IPS DF 4.7 (cell line): ENCODE measurements around the gene PTPRF.

ENCODE experiments used
- DNase-seq: peaks from one replicate; pipeline ENCODE4 v3.0.0-alpha.2; 2013; ENCODE audit warnings: low spot score; ENCODE audit errors: extremely low read depth

Gene PTPRF

GRCh38 chr1:43512681-43513080, 18.0 kb upstream of the PTPRF start:
- no peak for DNase-seq

GRCh38 chr1:43513471-43514173, 17.1 kb upstream of the PTPRF start:
- DNase-seq, result no peak

DNA sequence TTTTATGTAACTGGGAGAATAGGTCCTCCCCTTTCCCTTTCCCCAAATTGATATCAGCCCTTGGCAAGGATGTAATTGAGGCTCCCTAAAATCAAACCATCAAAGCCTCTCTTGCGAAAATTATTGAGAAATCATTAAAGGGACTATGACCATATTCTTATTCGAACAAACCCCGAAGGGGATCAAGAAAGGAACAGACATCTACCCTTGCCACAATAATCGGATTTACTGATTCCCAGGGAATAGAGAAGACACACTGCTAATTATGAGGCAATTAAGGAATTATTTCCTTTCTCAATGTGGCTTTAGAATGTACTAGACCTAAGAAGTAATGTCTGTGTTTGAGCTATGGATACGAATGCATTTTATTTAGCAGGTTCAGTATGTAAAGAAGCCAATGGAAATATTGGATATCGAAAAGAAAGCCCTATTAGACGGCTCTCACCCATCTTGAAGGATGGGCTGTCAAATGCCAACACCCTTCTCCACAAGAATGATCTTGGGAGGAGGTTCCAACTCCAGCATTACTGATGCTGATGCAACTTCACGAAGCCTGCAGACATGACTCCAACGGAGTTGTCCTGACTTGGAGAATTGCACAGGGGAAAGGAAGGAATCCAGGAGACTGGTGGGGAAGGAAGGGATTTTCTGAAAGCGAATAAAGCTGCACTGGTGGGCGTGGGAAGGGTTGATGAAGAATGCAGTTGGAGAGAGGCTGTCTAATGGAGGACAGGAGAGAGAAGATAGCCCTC, 11.6 kb upstream of the PTPRF start:
- no peak for DNase-seq

DNA sequence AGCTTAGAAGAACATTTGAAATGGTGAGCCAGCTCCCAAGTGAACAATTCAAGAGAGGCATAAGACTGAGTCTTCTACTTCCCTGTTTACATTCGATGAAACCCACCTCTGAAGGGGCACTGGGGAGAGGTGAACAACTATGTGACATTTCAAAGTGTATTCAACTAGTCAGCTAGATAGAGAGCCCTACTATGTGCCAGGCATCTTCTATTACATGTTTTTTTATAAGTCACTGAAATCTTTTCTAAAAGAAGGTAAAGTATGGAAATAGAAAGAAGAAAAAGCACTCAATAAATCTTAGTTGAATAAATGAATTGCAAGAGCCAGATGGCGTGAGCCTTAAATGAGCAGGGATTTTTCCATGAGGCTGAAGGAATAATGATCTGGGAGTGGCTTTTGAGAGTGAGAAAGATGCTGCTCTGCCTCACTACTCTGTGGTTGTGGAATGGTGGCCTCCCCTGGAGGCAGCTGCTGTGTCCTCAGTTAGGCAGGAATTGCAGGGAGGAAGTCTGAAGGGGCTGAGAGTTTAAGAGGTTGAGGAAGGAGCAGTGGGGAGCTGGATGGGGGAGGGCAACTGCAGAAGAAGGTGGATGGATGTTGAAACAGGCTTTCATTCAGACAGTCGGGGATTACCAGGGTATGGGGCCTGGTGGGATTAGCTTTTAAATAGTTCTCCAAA, 10.4 kb upstream of the PTPRF start:
- no peak for DNase-seq

DNA sequence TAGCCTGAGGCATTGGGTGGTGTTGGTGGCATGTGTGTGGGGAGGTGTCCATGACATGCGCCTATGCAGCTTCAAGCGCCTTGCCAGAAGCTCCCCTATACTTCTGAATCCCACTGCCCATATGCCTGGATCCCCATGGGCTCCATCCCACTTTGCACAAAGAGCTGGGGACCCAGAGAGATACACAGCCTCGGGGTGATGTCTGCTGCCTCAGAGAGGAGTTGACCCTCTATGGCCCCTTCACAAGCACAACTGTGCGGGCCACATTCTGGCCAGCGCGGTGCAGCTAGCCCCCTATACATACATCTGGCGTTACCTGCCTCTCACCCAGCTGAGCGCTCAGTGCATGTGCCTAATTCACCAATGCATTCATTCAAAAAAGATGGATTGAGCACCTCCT, 9.6 kb upstream of the PTPRF start:
- DNase-seq, result no peak

GRCh38 chr1:43521756-43522155, 8.9 kb upstream of the PTPRF start:
- DNase-seq, result no peak

GRCh38 chr1:43522431-43522775, 8.3 kb upstream of the PTPRF start:
- no peak for DNase-seq

GRCh38 chr1:43522776-43523480, 7.8 kb upstream of the PTPRF start:
- no peak for DNase-seq

DNA sequence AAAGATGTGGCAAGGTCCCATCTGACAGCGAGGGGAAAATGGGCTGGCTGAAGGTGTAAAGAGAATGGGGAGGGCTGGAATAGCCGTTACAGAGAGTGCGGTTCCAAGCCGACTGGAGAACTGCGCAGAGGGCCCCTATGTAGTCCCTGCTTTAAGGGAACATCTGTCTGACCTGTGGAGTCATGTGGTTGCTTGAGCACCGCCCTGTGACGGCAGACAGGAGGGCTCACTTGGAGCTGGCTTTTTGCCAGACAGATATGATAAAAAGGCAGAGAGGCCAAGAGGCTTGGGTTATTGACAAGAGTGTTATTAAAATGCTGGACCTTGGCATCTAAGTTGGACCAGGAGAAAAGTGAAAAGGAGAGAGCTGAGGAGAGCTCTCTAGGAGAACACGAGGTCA, 5.9 kb upstream of the PTPRF start:
- no peak for DNase-seq

GRCh38 chr1:43526002-43526401, 4.7 kb upstream of the PTPRF start:
- no peak for DNase-seq

DNA sequence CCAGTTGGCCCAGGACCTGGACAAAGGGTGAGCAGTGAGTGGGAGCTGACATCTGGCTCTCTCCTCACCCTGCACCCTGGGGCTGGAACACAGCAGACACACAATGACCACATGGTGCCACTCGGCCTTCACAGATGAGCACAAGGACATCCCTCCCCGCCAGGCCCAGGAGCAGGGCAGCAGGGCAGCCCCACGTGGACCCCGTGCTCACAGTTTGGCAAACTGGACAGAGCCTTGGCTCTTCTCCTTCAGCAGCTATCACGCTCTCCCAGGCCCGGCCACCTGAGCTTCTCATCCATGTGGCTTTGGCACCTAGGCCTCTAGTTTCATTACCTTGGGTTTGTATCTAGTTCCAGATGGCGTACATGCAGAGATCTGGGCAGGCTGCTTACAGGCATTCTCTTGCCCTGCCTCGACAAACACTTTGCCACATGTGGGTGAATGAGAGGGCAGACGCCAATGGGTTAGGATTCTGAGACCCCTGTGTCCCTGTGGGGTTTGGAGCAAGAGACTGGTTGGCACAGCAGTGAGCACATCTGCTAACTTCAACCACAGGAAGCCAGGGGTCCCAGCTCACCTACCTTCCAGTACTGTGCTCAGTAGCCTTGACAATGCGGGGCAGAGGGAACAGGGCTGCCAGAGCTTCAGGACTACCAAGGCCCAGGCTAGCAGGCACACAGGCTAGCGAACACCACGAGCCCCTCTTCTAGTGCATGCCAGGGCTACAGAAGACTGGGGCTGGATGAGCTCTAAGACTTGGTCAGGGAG, 3.4 kb upstream of the PTPRF start:
- no peak for DNase-seq

- no peak for DNase-seq
These were observed 1.4 kb upstream of the PTPRF start for GRCh38 chr1:43529206-43529731.

DNA sequence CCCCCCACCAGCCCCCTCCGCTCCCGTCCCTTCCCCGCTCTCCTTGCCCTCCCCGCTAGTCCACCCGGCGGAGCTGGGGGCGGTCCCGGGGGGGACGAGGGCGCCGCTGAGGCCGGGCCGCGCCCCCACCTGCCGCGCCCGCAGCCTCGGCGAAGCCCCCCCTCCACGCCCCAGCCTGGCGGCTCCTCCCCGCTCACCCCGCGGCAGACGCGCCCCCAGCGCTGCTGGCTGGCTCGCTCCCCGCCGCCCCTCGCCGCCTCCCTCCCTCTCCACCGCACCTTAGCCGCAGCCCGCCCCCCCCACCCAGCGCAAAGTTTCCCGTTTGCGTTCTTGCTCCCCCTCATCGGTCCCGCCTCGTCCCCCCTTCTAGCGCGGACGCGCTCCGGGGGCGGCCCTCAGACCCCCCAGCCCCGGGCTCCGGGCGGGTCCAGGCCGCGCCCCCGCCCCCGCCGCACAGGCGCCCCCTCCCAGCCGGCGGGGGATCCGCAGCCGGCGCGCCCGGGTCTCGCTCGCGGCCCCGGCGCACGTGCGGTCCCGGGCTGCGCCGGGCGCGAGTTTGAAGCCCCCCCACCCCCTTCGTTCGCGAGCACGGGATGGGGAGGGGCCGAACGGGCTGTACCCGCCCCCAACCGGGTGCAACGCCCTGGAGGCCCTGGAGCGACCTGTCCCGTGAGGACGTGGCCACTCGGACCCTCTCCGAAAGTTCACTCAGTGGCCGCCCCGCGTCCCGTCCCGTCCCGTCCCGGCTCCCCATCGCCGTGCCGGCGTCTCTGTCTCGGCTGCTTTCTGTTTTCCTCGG, 623 bp downstream of the PTPRF start:
- DNase-seq, result no peak

DNA sequence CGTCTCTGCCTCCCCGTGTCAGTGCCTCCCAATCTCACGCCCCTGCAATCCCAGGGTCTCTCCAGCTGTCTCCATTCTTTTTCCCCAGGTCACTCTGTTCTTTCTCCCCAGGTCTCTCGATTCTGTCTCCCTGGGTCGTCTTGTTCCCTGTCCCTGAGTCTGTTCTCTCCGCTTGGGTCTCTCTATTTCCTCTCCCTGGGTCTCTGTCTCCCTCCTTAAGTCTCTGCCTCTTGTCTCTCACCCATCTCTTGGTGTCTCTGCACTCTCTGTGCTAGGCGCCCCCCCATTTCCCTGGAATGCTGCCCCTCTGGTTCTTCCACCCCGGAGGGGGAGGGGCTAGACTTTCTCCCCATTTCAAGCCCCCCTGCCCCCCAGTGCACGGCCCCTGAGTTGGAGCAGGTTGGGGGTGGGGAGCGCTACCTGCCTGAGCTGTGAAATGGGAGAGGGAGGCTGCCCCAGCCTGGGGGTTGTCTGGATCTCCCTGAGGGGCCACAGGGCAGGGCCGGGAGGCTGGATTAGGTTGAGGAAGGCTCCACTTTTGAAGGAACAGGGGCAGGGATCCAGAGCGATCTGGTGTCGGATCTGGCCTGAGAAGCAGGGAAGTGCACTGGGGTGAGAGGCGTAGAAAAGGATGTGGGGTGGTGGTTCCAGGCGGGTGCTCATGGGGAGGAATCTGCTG, 1.4 kb downstream of the PTPRF start:
- DNase-seq, result no peak

- no peak for DNase-seq
These were observed 2.0 kb downstream of the PTPRF start for GRCh38 chr1:43532716-43533115.

DNA sequence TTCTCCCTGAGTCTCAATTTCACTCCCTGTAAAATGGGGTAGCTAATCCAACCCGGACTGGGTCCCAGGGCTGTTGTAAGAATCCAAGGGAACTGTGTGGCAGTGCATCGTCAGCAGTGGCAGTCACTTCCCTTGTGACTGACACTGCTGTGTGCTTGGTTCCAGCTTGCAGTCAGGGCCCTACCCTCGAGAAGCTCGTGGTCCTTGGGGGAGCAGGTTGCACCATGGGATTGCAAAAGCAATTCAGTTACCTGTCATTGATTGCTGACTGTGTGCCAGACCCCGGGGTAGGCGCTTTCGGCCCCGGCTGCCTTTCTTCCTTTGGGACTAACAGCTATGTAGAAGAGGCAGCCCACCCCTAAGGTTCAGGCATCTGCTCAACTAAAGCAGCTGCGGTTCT, 2.9 kb downstream of the PTPRF start:
- DNase-seq, result no peak

- no peak for DNase-seq
These were observed 3.6 kb downstream of the PTPRF start for GRCh38 chr1:43534256-43534655.

DNA sequence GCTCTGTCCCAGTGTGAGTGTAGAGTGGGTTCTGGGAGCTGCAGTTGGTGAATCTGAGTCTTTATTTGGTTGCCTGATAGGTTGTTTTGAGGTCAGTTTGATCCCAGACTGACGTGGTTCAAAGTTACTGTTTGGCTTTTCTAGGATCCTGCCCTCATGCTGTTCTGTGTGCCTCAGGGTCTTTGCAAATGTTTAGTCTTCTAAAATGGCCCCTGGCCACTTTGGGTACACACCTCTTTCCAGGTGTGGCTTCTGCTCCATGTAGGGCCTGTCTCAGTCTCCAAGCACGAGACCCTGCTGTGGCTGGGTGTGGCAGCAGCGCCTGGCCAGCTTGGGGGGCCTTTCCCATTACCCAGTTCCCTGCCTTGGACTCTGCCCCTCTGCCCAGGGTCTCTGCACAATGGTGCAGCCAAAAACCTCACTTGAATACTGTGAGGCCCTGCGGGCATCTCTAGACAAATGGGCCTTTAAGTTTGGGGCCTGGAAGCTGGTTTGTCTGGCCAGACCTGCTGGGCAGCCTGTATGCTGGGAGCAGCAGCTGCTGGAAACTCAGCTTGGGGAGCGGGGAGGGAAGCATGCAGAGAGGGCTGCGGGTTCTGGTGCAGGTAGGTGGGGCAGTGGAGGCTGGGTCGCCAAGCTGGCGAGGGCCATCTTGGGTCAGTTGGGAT, 5.6 kb downstream of the PTPRF start:
- no peak for DNase-seq

- no peak for DNase-seq
These were observed 6.2 kb downstream of the PTPRF start for GRCh38 chr1:43536864-43537358.
